HG03342 (cell line): Measurements from ENCODE around the gene RABGAP1.

Source experiments
- ATAC-seq: cut with Tn5 transposase; IDR thresholded peaks from one replicate; pipeline ENCODE4 v1.9.1; 2021; ENCODE audit warnings: mild to moderate bottlenecking, moderate library complexity; ENCODE audit not compliant: unreplicated experiment

RABGAP1 gene

DNA sequence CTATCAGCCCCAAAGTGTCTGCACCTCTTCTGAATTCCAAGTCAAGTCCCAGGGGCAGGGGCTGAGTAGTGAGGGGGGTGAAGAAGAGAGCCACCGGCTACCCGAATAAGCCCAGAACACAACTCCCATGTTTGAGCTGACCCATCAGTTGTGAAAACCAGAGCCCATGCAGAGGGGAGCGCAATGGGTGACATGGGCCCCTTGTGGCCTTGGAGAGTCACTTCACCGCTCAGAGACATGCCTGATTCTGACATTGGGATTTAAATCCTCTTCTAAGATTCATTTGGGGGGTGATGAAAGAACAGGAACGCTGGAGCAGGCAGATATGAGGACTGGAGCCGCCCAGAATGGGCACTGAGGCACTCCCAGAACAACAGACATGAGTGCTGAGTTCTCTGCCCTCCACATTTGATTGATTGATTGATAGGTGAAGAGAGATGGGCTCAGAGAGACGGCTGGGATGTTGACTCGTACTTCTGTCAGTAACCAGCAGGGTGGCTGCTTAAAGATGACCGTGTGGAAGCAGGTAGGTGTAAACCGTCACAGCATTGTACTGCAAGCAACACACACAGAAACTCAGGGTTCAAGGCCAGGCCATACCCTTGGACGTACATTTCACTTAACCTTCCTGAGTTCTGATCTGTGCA, 166.9 kb downstream of the RABGAP1 start:
- no peak for ATAC-seq

DNA sequence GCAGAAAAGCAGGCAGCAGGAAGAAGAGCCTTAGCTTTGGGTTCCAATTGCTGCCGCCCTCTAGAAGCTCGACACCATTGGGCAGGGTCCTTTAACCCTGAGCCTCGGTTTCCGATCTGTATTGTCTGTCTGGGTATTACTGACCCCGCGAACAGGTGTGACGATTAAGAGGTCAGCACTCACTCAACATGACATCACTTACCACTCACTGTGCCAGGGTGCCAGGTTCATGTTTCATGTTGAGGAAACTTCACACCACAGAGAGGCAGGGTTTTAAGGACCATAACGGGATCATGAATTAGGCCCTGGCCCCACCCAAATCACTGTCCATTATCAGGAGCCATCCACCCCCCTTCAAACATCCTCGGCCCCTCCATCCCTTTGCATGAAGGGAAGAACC, 168.2 kb downstream of the RABGAP1 start:
- ATAC-seq: no peak

DNA sequence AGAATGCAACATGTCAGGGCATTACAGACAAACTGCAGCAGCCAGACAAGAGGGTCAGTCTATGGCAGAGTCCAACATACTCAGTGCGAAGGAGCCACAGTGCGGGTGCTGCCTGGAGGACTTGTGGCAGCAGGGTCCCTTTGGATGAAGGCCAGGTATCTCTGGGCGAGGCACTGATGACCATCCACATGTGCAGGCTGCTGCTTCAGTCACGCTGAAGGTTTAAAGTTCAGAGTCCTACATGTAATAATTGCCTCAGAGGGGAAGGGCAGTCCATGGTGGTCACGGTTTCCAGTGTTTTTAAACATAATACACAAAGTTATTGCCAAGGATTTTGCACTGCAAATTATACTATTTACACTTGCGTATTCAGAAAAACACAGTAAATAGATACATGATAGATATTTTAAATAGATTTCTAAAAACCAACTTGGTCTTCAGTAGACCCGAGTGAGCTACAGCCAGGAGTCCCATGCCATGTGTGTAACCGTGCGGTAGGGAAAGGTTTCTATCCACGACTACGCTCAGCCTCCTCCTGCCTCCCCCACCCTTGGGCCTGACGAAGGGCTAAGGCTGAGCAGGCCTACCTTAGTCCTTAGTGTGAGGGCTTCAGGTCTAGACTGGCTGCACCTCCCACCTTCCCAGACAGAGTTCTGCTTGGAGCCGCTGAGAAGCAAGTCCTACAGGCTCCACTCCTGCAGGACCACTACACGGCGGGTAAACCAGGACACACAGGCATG, 168.9 kb downstream of the RABGAP1 start:
- no peak for ATAC-seq

DNA sequence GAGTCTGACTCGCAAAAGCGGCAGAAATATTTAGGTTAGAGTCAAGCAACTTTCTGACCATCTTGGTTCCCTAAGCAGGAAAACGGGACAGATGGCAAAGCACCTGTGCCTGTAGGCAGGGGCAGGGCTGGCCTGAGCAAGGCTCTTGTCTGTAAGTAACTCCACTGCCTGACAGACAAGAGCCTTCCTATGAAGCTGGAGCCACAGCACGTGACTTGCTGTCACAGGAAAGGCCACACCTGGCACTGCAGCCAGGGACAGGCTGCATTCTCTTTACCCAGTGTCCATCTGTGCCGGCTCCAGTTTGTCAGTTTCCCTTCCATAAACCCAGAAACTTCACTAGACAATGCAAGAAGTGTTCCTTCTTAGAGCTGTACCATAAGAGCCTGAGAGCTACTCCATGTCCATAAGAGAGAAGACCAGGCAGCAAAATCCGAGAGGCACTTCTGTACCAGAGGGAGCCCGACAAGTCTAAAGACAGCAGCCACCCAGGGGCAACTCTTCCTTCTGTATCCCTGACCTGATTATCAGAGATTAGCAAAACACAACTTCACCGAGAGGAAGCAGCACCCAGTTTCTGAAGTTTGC, 170.7 kb downstream of the RABGAP1 start:
- no peak for ATAC-seq

DNA sequence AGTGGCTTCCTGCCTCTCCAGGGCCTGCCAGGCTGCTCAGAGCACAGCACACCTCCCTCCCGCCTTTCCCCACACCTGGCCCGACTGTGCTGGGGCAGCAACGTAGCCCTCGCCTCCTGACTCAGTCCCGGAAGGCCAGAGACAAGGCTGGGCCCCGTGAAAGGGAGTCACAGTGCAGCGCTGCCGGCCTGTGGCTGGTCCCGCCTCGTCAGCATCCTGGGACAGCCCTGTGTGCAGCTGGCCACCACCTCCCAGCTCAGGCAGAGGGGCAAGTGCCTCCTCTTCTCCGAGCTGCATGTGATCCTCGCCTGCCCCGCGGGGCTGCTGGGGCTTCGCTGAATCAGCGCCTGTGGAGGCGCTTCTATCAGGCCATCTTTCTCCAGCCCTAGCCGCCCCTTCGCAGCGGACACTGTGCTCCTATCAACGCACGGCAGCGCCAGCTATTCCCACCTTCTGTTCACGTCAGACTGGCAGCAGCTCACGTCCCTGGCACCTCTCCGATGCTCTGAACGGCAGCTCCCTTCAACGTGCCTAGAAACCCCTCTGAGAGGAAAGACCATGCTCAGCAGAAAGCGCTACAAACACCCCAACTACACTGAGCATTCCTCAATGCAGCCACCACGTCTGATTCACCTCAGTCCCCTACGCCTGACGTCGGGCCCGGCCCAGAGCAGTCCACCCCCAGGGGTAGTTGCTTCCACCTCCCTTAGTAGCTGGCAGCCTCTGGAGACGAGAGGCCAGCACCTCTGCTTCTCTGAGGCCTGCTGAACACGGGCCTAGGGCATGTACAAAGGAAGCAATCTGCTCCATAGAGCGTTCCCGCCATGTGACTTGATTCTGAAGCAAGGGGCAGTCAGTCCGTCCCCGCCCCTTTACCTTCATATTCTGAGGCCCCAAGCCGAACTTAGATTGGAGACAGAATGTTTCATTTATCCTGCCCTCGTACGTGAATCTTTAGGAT, 171.5 kb downstream of the RABGAP1 start:
- no peak for ATAC-seq

DNA sequence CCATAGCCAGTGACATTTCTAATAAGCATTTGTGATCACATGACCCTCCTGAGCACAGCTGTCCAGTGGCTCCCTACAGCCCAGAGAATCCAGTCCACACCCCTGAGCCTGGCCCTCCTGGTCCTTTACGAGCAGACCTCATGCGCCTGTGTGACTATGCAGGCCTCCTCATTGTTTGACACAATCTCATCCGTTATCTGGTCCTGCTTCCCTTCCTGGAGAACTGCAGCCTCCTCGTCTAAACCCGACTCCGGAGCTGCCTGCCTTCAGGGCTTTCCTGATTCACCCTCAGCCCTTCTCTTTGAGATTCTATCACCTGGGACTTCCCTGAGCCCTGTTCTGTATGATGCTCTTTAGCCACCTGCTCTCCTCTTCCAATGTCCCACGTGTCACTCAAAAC, 172.4 kb downstream of the RABGAP1 start:
- ATAC-seq: no peak

DNA sequence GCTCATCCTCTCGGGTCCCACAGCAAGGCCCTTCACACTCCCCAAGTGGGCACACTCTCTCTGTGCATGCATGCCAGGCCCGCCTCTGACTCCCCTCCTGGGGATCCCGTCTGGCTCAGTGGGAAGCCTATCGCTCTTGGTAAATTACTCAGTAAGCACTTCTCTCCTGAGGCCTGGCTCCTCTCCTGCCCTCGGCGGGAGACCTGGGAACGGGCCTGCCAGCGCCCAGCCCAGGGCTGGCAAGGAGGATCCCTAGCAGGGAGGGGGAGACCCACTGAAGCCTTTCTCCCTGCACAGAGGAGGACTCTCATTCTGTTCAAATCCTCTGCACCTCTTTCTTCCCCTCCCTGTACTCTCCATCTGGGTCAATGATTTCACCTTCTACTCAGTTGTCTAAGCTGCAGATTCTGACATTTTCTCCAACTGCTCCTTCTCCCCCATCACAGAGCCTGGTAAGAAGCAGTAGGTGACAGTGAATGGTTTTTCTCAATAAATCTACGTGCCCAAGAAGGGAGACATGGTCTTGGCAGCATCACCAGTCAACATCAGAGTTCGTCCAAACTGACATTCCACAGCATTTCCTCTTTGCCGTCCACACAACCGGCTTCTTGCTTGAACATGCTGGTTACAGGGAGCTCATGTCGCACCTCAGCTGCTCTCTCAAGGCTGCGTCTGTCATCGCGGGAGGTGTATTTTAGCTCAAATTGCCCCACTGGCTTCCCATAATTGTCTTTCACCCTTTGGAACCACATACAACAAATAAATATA, 174.5 kb downstream of the RABGAP1 start:
- no peak for ATAC-seq

DNA sequence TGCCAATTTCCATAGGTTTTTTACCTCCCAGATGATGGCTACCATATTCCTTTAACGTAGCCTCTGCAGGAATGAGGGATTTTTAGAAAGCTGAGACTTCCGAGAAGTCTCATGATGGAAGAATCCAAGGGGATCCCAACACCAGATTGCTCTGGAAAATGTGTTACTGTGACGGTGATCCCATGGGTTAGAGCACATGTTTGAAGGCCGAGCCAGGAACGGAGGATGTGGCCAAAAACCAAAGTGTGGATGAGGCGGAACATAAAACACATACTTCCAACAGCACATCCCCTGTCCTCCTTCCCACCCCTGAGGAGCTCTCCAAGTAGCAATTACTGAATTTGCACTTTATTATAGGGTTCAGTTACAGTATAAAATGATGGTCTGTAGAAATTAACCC, 175.2 kb downstream of the RABGAP1 start:
- no peak for ATAC-seq

DNA sequence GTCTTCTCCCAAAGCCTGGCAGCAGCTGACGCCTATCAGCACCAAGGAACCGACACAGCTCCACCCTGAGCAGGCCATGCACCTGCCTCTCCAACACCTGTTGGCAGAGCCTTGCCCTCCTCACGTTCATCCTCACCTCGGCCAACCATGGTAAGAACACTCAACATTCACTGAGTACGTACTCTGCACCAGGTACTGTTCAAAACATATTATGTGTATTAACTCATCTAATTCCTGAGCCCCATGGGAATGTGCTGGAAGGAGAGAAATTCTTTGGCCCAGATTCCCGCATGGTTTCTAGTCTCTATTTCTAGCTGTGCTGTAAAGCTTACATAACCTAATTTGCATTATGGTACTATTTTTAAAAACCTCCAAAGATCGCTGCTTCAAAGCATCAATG, 178.7 kb downstream of the RABGAP1 start:
- ATAC-seq: no peak

DNA sequence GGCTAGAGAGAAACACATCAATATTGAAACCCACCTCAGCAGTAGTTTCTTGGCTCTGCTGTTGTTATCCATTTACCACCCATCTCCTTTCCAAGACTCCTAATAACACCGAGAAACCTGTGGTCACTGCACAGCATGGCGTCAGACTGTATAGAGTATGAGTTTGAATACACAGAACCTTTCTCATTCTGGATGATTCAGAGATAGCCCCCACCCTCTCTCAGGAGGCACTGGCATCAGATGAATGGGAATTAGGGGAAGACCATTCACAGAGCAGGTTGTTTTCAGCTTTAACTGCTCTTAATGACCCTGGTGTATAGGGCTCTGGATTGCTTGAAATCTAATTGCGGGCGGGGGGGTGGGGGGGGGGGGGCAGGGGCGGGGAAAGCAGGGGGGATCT, 179.3 kb downstream of the RABGAP1 start:
- ATAC-seq: no peak

DNA sequence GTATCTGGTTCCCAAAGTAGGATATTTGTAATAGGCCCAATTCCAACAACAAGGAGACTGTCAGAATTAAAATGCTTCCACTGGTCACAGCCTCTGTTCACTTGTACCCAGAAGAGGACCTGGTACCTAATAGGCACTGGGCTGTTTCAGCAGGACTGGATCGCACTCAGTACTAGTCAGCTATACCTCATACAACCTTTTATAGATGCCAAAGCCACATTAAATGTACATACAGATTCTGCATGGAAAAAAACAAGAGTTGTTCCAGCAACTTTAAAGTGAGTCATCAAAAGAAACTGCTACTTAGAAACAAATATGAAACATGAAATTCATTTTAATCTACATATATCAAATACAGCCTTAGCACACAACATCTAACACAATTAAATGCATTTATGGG, 180.1 kb downstream of the RABGAP1 start:
- ATAC-seq: no peak

DNA sequence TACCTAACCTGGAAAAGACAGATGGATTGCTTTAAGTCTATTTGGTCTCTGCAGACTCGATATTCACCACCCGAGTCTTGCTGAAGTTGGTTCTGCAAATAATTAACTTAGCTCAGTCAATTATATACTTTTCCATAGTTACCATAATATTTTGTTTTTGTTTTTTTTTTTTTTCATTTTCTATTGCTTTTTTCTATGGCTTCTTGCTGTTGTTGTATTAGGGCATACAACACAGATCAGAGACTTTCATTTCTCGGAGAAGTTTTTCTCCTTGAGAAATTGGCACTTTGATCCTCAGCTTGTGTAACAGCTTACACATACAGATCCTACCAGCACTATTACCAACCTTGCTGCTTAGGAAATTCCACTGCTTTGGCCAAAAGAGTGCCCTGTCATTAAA, 180.6 kb downstream of the RABGAP1 start:
- ATAC-seq: no peak

DNA sequence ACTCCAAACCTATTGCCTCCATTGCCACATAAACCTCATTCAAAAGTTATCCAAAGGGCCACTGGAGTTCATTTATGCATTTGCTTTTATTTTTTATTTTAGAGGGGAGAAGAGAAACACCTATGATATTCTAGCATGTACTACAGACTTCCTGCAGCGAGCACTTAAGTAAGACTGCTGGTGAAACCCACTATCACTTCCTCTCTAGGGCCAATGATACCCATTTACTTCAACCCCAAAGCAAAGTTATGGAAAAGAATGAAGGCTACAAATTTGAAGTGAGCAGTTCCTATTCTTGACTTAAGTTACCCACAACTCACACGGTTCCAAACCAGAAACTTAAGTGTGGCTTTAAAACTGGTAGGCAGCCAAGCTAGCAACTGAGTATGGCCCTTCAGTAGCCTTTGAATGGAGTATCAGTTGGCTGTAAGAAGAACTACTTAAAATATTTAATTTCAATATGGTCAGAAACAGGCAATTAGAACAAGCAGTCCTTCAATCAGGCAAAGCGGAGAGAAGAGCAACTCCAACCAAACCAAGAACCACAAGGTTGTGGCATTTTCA, 186.8 kb downstream of the RABGAP1 start:
- ATAC-seq: no peak

DNA sequence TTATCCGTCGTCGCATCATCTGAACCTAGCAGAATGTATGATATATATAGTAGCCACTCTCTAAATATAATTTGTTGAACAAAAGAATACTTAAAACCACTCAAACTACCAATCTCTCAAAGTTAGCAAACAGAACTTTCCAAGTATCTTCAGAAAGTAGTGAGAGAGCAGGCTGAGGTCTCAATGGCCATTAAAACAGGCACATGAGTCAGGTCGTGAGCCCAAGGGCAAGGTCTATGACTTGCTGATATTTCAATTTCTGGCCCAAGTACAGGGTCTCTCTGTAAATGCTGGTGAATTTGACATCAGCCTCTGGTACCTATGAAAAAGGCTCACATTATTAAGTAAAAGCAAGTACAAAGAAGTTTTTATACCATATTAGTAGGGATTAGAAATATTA, 187.8 kb downstream of the RABGAP1 start:
- ATAC-seq: no peak

DNA sequence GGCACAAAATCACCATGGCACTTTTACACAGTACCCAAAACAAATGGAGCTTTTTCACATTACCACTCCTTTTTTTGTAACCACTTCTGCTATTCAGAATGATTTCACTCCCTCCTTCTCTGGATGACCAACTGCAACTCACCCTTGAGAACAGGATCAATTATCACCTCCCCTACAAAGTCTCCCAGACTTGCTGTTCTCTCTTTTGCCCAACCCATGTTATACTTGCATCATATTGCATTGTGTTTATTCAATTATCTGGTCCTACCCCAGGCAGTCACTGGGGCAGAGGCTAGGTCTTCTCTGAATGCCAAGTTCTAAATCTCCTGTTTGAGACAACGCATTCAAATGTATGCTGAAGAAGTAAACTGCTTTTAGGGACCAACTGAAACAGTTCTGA, 188.6 kb downstream of the RABGAP1 start:
- no peak for ATAC-seq

DNA sequence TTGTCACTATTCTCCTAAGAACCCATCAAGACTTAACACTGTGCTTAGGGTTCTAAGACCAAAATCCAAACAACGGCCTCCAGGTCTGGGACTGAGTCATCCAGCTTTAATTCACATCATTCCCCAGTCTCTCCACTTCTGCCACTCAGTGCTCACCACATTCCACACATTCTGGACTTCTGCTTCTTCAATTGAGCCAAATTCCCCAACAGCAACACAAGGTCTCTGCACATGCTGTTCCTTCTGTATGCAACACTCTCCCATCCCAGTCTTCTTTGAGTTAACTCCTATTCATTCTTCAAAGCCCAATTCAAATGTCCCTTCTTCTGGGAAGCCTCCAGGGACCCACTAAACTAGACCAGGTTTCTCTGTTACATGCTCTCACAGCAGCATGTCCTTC, 190.4 kb downstream of the RABGAP1 start:
- ATAC-seq: no peak

DNA sequence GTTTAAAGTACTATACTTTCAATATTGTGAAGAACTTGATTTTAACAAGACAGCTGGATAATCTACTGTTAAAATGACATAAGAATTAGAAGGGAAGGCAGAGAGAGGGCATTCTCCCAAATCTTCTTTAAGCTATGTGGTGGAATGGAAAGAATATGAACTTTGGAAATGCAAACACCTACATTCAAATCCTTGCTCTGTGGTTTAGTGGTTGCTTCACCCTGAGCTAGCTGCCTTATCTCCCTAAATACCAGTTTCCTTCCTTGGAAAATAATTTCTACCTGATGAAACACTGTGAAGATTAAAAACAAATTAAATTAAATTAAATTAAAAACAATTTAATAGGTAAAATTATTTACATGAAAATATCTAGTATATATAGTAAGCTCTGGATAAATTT, 191.2 kb downstream of the RABGAP1 start:
- no peak for ATAC-seq

DNA sequence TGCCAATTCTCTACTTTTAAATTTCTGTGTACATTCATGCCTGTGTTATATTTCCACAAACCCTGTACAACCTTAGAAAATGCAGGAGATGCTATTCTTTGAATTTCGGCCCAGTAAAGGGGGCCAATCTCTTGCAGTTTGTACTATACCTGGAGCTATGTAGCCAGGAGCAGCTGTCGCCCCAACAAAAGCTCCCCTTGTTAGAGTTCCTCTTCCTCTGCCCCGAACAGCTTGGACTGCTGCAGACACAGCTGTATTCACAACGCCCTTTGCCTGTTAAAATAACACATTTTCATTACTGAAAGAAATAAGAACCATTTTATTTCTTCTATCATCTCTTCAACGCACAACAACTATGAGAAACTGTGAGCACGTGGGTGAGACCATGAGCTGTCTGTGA, 191.9 kb downstream of the RABGAP1 start:
- ATAC-seq: no peak

DNA sequence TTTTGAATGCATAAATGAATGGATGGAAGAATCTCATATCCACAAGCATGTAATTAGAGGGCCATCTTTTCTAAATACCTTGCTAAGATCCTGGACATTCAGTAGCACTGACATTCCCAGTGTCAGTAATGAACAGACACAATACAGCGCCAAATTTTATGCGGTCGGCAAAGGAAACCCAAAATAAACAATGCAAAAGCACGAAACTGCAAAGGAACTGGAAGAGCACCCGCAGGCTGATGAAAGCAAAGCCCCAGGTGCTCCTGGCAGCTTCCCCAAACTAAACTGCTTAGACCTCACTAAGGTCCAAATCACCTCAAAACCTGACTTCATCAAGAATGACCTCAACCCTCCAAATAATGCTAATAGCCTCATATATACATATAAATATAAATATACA, 194.6 kb downstream of the RABGAP1 start:
- no peak for ATAC-seq

DNA sequence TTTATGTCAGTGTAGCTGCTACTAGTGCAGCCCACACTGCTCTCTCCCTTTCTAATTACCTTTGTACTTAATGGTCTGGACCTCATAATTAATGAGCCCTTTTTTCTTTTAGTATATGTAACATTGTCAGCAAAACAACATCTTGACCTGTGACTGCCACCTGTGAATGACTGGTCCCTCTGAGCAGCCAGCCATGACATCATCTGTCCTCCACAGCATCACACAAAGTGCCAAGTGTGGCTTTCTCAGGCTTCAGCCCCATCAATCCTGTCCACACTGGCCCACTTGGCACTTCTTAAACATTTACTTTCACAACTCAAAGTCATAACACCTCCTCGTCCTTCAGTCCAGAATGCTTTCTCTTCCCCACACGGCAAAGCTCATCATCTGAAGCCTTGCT, 197.3 kb downstream of the RABGAP1 start:
- ATAC-seq: no peak
